ENCODE results near the gene MEMO1.
"Not testable (repeated sequence)": the region's sequence is repeated elsewhere in the genome, so short reads cannot be mapped to it uniquely, and the experiment has no call there.

The MEMO1 gene

DNA sequence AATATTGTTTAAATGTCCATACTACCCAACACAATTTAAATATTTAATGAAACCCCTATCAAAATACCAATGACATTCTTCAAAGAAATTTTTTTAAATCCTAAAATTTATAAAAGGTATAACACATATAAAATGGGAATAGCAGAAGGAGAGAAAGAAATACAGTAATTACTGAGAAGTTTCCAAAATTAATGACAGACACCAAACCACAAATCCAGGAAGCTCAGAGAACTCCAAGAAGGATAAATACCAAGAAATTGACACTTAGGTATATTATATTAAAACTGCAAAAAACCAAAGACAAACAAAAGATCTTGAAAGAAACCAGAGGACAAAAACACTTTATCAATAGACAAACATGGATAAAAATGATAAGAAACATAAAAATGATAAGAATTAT, 101.1 kb downstream of the MEMO1 start:
- ChIA-PET CTCF (interaction anchor here (1.1 kb wide), 1 partner anchor 15 kb away, joined by 4 read pairs; no protein-coding TSS in a partner anchor), POLR2A (no interaction called here)
- no peak for TF ChIP-seq ZNF384 (IDR thresholded peaks at IDR 0.05)
- TF ChIP-seq CTBP1 (IDR thresholded peaks at IDR 0.05; ENCODE audit: borderline replicate concordance), result no peak
- TF ChIP-seq BHLHE40 (IDR thresholded peaks at IDR 0.05; ENCODE audit: borderline replicate concordance), result no peak
- no peak for TF ChIP-seq SUZ12 (IDR thresholded peaks at IDR 0.05)
- TF ChIP-seq NFRKB (IDR thresholded peaks at IDR 0.05), result no peak
- no peak for TF ChIP-seq L3MBTL2 (conservative IDR thresholded peaks at IDR 0.05)
- DNase-seq (ENCODE audit: extremely low spot score), result no peak

DNA sequence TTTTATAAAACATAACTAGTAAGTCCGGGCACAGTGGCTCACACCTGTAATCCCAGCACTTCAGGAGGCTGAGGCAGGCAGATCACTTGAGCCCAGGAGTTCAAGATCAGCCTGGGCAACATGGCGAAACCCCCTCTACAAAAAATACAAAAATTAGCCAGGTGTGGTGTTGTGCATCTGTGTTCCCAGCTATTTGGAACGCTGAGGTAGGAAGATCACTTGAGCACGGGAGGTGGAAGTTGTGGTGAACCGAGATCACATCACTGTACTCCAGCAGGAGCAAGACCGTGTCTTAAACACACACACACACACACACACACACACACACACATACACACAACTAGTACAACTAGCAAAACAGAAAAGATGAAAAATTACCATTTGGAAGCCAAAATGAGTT, 103.3 kb downstream of the MEMO1 start:
- CTCF ChIA-PET, POLR2A ChIA-PET: not testable (repeated sequence)

DNA sequence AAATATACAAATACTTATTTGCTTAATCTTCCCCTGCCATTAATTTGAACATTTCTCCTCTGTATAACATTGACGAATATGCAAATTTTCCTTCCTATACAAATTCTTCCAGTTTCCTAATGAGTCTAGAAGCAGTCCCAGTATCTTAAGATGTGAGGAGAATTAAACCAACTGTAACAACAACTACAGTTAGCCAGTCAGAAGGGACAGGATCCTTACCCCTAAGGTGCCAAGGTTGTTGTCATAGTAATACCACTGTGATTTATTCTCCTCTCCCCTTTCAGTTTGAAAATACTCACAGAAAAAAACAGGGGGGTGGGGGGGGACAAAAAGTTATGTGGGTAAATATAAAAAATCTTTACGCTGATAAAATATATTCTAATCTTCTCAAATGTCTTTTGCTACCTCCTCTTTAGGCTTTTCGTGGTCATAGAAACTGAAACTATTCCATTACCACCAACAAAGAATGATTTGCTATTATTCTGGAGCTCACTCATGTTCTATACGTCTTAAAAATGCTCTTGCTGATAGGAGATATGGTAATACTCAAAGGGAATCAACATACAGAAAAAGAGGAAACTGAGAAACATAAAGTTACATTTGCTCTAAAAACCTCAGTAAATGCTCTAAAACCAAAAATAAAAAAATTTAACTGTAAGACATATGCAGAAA, 107.6 kb downstream of the MEMO1 start:
- ChIA-PET POLR2A (no interaction called here), CTCF (no interaction called here)
- no peak for DNase-seq (ENCODE audit: extremely low spot score)
- TF ChIP-seq LEF1 (IDR thresholded peaks at IDR 0.05; ENCODE audit: borderline replicate concordance), result no peak
- TF ChIP-seq ELF4 (IDR thresholded peaks at IDR 0.05), result no peak
- no peak for TF ChIP-seq FOXM1 (IDR thresholded peaks at IDR 0.05; ENCODE audit: borderline replicate concordance)
- TF ChIP-seq FOXA1 (IDR thresholded peaks at IDR 0.05), result no peak
- no peak for TF ChIP-seq CTBP1 (IDR thresholded peaks at IDR 0.05; ENCODE audit: borderline replicate concordance)
- no peak for TF ChIP-seq TARDBP (IDR thresholded peaks at IDR 0.05)
- TF ChIP-seq SP1 (IDR thresholded peaks at IDR 0.05), result no peak
- no peak for TF ChIP-seq ZNF384 (IDR thresholded peaks at IDR 0.05)
- no peak for TF ChIP-seq BHLHE40 (IDR thresholded peaks at IDR 0.05; ENCODE audit: borderline replicate concordance)
- no peak for TF ChIP-seq ARNT (IDR thresholded peaks at IDR 0.05)
- TF ChIP-seq FOXK2 (IDR thresholded peaks at IDR 0.05), result no peak
- TF ChIP-seq, protein P1, sequence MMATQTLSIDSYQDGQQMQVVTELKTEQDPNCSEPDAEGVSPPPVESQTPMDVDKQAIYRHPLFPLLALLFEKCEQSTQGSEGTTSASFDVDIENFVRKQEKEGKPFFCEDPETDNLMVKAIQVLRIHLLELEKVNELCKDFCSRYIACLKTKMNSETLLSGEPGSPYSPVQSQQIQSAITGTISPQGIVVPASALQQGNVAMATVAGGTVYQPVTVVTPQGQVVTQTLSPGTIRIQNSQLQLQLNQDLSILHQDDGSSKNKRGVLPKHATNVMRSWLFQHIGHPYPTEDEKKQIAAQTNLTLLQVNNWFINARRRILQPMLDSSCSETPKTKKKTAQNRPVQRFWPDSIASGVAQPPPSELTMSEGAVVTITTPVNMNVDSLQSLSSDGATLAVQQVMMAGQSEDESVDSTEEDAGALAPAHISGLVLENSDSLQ (IDR thresholded peaks at IDR 0.05), result no peak
- no peak for TF ChIP-seq HDGF (IDR thresholded peaks at IDR 0.05; ENCODE audit: borderline replicate concordance)
- TF ChIP-seq L3MBTL2 (conservative IDR thresholded peaks at IDR 0.05), result no peak

More for the DNA sequence above, 103.3 kb downstream of the MEMO1 start:
- not testable (repeated sequence) for DNase-seq (ENCODE audit: extremely low spot score)

DNA sequence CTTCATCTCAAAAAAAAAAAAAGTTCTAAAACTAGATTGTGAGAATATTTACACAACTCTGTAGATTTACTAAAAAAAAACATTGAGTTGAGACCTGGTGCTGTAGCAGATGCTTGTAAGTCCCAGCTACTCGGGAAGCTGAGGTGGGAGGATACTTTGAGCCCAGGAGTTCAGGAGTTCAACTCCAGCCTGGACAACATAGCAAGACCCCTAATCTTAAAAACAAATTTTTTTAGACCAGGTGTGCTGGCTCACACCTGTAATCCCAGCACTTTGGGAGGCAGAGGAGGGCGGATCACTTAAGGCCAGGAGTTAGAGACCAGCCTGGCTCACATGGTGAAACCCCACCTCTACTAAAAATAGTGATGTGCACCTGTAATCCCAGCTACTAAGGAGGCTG, 108.9 kb downstream of the MEMO1 start:
- DNase-seq (ENCODE audit: extremely low spot score), result no peak
- ChIA-PET CTCF (interaction anchor here (0.6 kb wide), 1 partner anchor 10 kb away, joined by 3 read pairs; no protein-coding TSS in a partner anchor), POLR2A (no interaction called here)
- TF ChIP-seq, protein P1 (IDR thresholded peaks at IDR 0.05), result no peak
- no peak for TF ChIP-seq CTBP1 (IDR thresholded peaks at IDR 0.05; ENCODE audit: borderline replicate concordance)
- no peak for TF ChIP-seq ARNT (IDR thresholded peaks at IDR 0.05)
- TF ChIP-seq FOXK2 (IDR thresholded peaks at IDR 0.05), result no peak
- no peak for TF ChIP-seq NFRKB (IDR thresholded peaks at IDR 0.05)
- TF ChIP-seq TARDBP (IDR thresholded peaks at IDR 0.05), result no peak
- TF ChIP-seq ELF4 (IDR thresholded peaks at IDR 0.05), result no peak
- no peak for TF ChIP-seq L3MBTL2 (conservative IDR thresholded peaks at IDR 0.05)
- TF ChIP-seq FOXM1 (IDR thresholded peaks at IDR 0.05; ENCODE audit: borderline replicate concordance), result no peak
- TF ChIP-seq SP1 (IDR thresholded peaks at IDR 0.05), result no peak
- TF ChIP-seq ZNF384 (IDR thresholded peaks at IDR 0.05), result no peak
- TF ChIP-seq LEF1 (IDR thresholded peaks at IDR 0.05; ENCODE audit: borderline replicate concordance), result no peak
- TF ChIP-seq HDGF (IDR thresholded peaks at IDR 0.05; ENCODE audit: borderline replicate concordance), result no peak

DNA sequence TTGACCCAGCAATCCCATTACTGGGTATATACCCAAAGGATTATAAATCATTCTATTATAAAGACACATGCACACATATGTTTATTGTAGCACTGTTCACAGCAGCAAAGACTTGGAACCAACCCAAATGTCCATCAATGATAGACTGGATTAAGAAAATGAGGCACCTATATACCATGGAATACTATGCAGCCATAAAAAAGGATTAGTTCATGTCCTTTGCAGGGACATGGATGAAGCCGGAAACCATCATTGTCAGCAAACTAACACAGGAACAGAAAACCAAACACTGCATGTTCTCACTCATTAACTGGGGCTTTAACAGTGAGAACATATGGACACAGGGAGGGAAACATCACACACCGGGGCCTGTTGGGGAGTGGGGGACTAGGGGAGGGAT, 110.7 kb downstream of the MEMO1 start:
- DNase-seq (ENCODE audit: extremely low spot score); POLR2A ChIA-PET; CTCF ChIA-PET: not testable (repeated sequence)

DNA sequence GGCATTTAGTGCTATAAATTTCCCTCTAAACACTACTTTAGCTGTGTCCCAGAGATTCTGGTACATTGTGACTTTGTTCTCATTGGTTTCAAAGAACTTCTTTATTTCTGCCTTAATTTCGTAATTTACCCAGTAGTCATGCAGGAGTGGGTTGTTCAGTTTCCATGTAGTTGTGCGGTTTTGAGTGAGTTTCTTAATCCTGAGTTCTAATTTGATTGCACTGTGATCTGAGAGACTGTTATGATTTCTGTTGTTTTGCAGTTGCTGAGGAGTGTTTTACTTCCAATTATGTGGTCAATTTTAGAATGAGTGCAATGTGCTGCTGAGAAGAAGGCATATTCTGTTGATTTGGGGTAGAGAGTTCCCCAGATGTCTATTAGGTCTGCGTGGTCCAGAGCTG, 112.5 kb downstream of the MEMO1 start:
- CTCF ChIA-PET; DNase-seq (ENCODE audit: extremely low spot score); POLR2A ChIA-PET: not testable (repeated sequence)

DNA sequence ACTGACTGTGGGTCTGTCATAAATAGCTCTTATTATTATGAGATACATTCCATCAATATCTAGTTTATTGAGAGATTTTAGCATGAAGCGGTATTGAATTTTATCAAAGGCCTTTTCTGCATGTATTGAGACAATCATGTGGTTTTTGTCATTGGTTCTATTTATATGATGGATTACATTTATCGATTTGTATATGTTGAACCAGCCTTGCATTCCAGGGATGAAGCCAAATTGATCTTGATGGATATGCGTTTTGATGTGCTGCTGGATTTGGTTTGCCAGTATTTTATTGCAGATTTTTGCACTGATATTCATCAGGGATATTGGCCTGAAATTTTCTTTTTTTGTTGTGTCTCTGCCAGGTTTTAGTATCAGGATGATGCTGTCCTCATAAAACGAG, 113.5 kb downstream of the MEMO1 start:
- POLR2A ChIA-PET; DNase-seq (ENCODE audit: extremely low spot score); CTCF ChIA-PET: not testable (repeated sequence)

DNA sequence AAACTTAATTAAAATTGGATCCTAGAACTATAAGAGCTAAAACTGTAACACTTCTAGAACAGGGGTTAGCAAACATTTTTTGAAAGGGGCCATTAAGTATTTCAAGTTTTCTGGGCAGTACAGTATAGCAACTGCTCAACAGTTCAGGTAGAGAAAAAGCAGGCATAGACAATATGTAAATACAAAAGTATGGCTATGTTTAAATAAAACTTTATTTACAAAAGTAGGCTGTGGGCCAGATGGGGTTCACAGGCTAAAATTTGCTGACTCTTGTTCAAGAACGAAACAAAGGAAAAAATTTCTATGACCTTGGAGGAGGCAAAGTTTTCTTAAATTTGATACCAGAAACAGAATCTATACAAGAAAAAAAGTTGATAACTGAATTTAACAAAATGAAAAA, 114.5 kb downstream of the MEMO1 start:
- ChIA-PET POLR2A (no interaction called here), CTCF (no interaction called here)
- no peak for TF ChIP-seq NFRKB (IDR thresholded peaks at IDR 0.05)
- no peak for TF ChIP-seq SUZ12 (IDR thresholded peaks at IDR 0.05)
- no peak for TF ChIP-seq CTBP1 (IDR thresholded peaks at IDR 0.05; ENCODE audit: borderline replicate concordance)
- no peak for TF ChIP-seq HDGF (IDR thresholded peaks at IDR 0.05; ENCODE audit: borderline replicate concordance)
- no peak for TF ChIP-seq TARDBP (IDR thresholded peaks at IDR 0.05)
- TF ChIP-seq ELF4 (IDR thresholded peaks at IDR 0.05), result no peak
- TF ChIP-seq FOXK2 (IDR thresholded peaks at IDR 0.05), result no peak
- TF ChIP-seq FOXA1 (IDR thresholded peaks at IDR 0.05), result no peak
- no peak for TF ChIP-seq SP1 (IDR thresholded peaks at IDR 0.05)
- TF ChIP-seq ARNT (IDR thresholded peaks at IDR 0.05), result no peak
- no peak for TF ChIP-seq LEF1 (IDR thresholded peaks at IDR 0.05; ENCODE audit: borderline replicate concordance)
- TF ChIP-seq, protein P1 (IDR thresholded peaks at IDR 0.05), result no peak
- TF ChIP-seq BHLHE40 (IDR thresholded peaks at IDR 0.05; ENCODE audit: borderline replicate concordance), result no peak
- TF ChIP-seq FOXM1 (IDR thresholded peaks at IDR 0.05; ENCODE audit: borderline replicate concordance), result no peak
- no peak for TF ChIP-seq L3MBTL2 (conservative IDR thresholded peaks at IDR 0.05)
- no peak for TF ChIP-seq ZNF384 (IDR thresholded peaks at IDR 0.05)
- DNase-seq (ENCODE audit: extremely low spot score), result no peak
